ENCODE measurements around the gene KNDC1.

The KNDC1 gene

DNA sequence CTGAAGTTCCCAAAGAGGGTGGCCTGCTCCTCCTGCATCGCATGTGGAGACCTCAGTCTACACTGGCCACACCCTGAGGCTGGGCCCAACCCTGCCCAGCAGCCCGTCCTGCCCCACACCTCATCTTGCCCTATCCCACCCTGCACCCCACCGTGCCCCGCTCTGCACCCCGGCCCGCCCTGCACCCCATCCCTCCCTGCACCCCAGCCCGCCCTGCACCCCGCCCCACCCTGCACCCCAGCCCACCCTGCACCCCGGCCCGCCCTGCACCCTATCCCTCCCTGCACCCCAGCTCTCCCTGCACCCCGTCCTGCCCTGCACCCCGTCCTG, 92.2 kb downstream of the KNDC1 start:
- Histone ChIP-seq H3K9me2 (replicated peaks; ENCODE audit: insufficient read depth, low read length) (no peaks in the 10 kb centered on the region), H3K36me3 (replicated peaks; ENCODE audit: insufficient read depth, low read length) (no peaks in the 10 kb centered on the region), H3K4me1 (ENCODE audit: low read length) (no peaks in the 10 kb centered on the region), H3K9ac (ENCODE audit: low read length) (no peak overlapping the region), H3K27me3 (replicated peaks; ENCODE audit: insufficient read depth, low read length) (peaks cover 92% of the 10 kb centered on the region), H3K4me2 (ENCODE audit: low read depth, low read length) (no peak overlapping the region), H3K4me3 (ENCODE audit: low read length) (no peak overlapping the region), H3K27ac (ENCODE audit: low read length) (no peak overlapping the region), H2AFZ (ENCODE audit: low read length) (no peak overlapping the region), H3F3A (ENCODE audit: insufficient read depth, low read length) (no peaks in the 10 kb centered on the region), H3K9me3 (replicated peaks; ENCODE audit: insufficient read depth, low read length) (no peaks in the 10 kb centered on the region), H4K20me1 (ENCODE audit: insufficient read depth, low read length) (no peaks in the 10 kb centered on the region), H3K79me2 (ENCODE audit: low read length) (no peaks in the 10 kb centered on the region)
- TF ChIP-seq, protein P1, sequence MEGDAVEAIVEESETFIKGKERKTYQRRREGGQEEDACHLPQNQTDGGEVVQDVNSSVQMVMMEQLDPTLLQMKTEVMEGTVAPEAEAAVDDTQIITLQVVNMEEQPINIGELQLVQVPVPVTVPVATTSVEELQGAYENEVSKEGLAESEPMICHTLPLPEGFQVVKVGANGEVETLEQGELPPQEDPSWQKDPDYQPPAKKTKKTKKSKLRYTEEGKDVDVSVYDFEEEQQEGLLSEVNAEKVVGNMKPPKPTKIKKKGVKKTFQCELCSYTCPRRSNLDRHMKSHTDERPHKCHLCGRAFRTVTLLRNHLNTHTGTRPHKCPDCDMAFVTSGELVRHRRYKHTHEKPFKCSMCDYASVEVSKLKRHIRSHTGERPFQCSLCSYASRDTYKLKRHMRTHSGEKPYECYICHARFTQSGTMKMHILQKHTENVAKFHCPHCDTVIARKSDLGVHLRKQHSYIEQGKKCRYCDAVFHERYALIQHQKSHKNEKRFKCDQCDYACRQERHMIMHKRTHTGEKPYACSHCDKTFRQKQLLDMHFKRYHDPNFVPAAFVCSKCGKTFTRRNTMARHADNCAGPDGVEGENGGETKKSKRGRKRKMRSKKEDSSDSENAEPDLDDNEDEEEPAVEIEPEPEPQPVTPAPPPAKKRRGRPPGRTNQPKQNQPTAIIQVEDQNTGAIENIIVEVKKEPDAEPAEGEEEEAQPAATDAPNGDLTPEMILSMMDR (IDR thresholded peaks at IDR 0.05; ENCODE audit: low read length) = no peak
- TF ChIP-seq EZH2phosphoT487 (IDR thresholded peaks at IDR 0.05; ENCODE audit: low read length) = no peak
- no peak for TF ChIP-seq EZH2 (optimal IDR thresholded peaks at IDR 0.05; ENCODE audit: low read depth, low read length)
- DNase-seq = no peak

DNA sequence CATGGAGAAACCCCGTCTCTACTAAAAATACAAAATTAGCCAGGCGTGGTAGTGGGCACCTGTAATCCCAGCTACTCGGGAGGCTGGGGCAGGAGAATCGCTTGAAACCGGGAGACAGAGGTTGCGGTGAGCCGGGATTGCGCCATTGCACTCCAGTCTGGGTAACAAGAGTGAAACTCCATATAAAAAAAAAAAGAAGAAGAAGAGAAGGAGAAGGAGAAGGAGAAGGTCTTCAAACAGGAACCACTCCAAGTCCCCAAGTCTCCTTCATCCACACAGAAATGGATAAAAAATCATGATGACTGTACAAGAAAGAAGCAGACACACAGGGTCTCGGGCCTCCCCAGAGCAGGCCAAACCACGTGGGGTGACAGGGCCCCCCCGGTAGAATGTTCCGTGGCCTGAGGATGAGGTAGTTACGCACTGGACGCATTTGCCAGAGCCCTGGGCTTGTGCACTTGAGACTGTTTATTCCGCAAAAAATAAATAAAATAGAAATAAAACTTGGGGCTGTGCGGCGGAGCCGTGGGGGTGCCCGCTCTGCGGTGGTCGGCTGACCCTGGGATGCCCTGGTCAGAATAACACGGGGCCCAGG, 93.4 kb downstream of the KNDC1 start:
- Histone ChIP-seq H2AFZ (ENCODE audit: low read length) (no peak overlapping the region), H3K27ac (ENCODE audit: low read length) (no peak overlapping the region), H3K79me2 (ENCODE audit: low read length) (no peaks in the 10 kb centered on the region), H3F3A (ENCODE audit: insufficient read depth, low read length) (no peaks in the 10 kb centered on the region), H3K9me3 (replicated peaks; ENCODE audit: insufficient read depth, low read length) (no peaks in the 10 kb centered on the region), H3K9ac (ENCODE audit: low read length) (no peak overlapping the region), H3K27me3 (replicated peaks; ENCODE audit: insufficient read depth, low read length) (peaks cover 82% of the 10 kb centered on the region), H3K36me3 (replicated peaks; ENCODE audit: insufficient read depth, low read length) (no peaks in the 10 kb centered on the region), H3K4me3 (ENCODE audit: low read length) (no peak overlapping the region), H3K9me2 (replicated peaks; ENCODE audit: insufficient read depth, low read length) (no peaks in the 10 kb centered on the region), H3K4me1 (ENCODE audit: low read length) (no peaks in the 10 kb centered on the region; the same call in 1 of the 2 replicates), H4K20me1 (ENCODE audit: insufficient read depth, low read length) (no peaks in the 10 kb centered on the region), H3K4me2 (ENCODE audit: low read depth, low read length) (no peak overlapping the region)
- TF ChIP-seq, protein P1 (IDR thresholded peaks at IDR 0.05; ENCODE audit: low read length) = no peak
- TF ChIP-seq EZH2phosphoT487 (IDR thresholded peaks at IDR 0.05; ENCODE audit: low read length) (no peak), EZH2 (optimal IDR thresholded peaks at IDR 0.05; ENCODE audit: low read depth, low read length) (no peak)
- DNase-seq = no peak

GRCh38 chr10:133254421-133255120, 94.6 kb downstream of the KNDC1 start:
- H3K9me2 ChIP-seq (replicated peaks; ENCODE audit: insufficient read depth, low read length) = no peaks in the 10 kb centered on the region
- H3K4me3 ChIP-seq (ENCODE audit: low read length) = no peak overlapping the region
- no peaks in the 10 kb centered on the region for H3K79me2 ChIP-seq (ENCODE audit: low read length)
- H4K20me1 ChIP-seq (ENCODE audit: insufficient read depth, low read length) = no peaks in the 10 kb centered on the region
- no peaks in the 10 kb centered on the region for H3K36me3 ChIP-seq (replicated peaks; ENCODE audit: insufficient read depth, low read length)
- H3K9me3 ChIP-seq (replicated peaks; ENCODE audit: insufficient read depth, low read length) = no peaks in the 10 kb centered on the region
- no peak overlapping the region for H2AFZ ChIP-seq (ENCODE audit: low read length)
- H3F3A ChIP-seq (ENCODE audit: insufficient read depth, low read length) = no peaks in the 10 kb centered on the region
- TF ChIP-seq EZH2 (optimal IDR thresholded peaks at IDR 0.05; ENCODE audit: low read depth, low read length) = no peak
- H3K27ac ChIP-seq (ENCODE audit: low read length) = no peak overlapping the region
- no peak overlapping the region for H3K4me2 ChIP-seq (ENCODE audit: low read depth, low read length)
- no peak overlapping the region for H3K9ac ChIP-seq (ENCODE audit: low read length)
- peaks cover 11% of the 10 kb centered on the region for H3K4me1 ChIP-seq (ENCODE audit: low read length)
- no peak for DNase-seq
- peaks cover 71% of the 10 kb centered on the region for H3K27me3 ChIP-seq (replicated peaks; ENCODE audit: insufficient read depth, low read length)

- Histone ChIP-seq H3K79me2 (ENCODE audit: low read length) (no peaks in the 10 kb centered on the region), H3K9me2 (replicated peaks; ENCODE audit: insufficient read depth, low read length) (no peaks in the 10 kb centered on the region), H3K27ac (ENCODE audit: low read length) (no peak overlapping the region)
Measured at GRCh38 chr10:133255323-133255722, 95.3 kb downstream of the KNDC1 start.

More at GRCh38 chr10:133255323-133255722, 95.3 kb downstream of the KNDC1 start:
- H3K4me1 ChIP-seq (ENCODE audit: low read length) = peaks cover 16% of the 10 kb centered on the region
- H3F3A ChIP-seq (ENCODE audit: insufficient read depth, low read length) = peaks cover 3% of the 10 kb centered on the region; the same call in 1 of the 2 replicates
- peaks cover 63% of the 10 kb centered on the region for H3K27me3 ChIP-seq (replicated peaks; ENCODE audit: insufficient read depth, low read length)
- no peak overlapping the region for H3K4me2 ChIP-seq (ENCODE audit: low read depth, low read length)
- TF ChIP-seq EZH2 (optimal IDR thresholded peaks at IDR 0.05; ENCODE audit: low read depth, low read length) = no peak
- no peak overlapping the region for H3K4me3 ChIP-seq (ENCODE audit: low read length)
- H4K20me1 ChIP-seq (ENCODE audit: insufficient read depth, low read length) = no peaks in the 10 kb centered on the region
- no peak overlapping the region for H2AFZ ChIP-seq (ENCODE audit: low read length)
- no peak for DNase-seq
- H3K9ac ChIP-seq (ENCODE audit: low read length) = no peak overlapping the region
- no peaks in the 10 kb centered on the region for H3K36me3 ChIP-seq (replicated peaks; ENCODE audit: insufficient read depth, low read length)
- H3K9me3 ChIP-seq (replicated peaks; ENCODE audit: insufficient read depth, low read length) = no peaks in the 10 kb centered on the region

All from MM.1S (cell line).